K562 (cell line): ENCODE data around the gene APOM. TPM values are rescaled to one million over a fixed set of nuclear protein-coding genes. Genes with fewer than 3 reads are reported as not detected.

ENCODE experiments used
- BMI1 ChIP-seq: fragments of 150-350 bp; IDR thresholded peaks from 2 replicates; pipeline ENCODE4 v1.6.1; 2014; ENCODE audit warnings: low read length
- DLX4 ChIP-seq: fragments of 250-450 bp; sonication (Bioruptor Pico); IDR thresholded peaks from 2 replicates; pipeline ENCODE4 v1.6.1; 2021; ENCODE audit warnings: mild to moderate bottlenecking
- E2F3 ChIP-seq: fragments of 250-450 bp; sonication (Bioruptor Pico); IDR thresholded peaks from 2 replicates; pipeline ENCODE4 v1.4.0; 2020; ENCODE audit warnings: mild to moderate bottlenecking
- E4F1 ChIP-seq: fragments of 250-450 bp; sonication (Bioruptor Pico); IDR thresholded peaks from 2 replicates; pipeline ENCODE4 v1.5.0; 2021; ENCODE audit warnings: mild to moderate bottlenecking, borderline replicate concordance
- ELF2 ChIP-seq: fragments of 250-450 bp; sonication (Bioruptor Pico); IDR thresholded peaks from 2 replicates; pipeline ENCODE4 v1.5.0; 2021; ENCODE audit warnings: mild to moderate bottlenecking
- GTF2E2 ChIP-seq: fragments of 200-800 bp; sonication (Bioruptor generic); IDR thresholded peaks from 2 replicates; pipeline ENCODE4 v1.6.1; 2016; ENCODE audit warnings: missing genetic modification characterization, missing compliant biosample characterization
- JUND ChIP-seq, 2 experiments: IDR thresholded peaks; 2 replicates in 1 of 2; 3 replicates in 1 of 2; pipeline ENCODE4 v1.6.1; 2011; ENCODE audit warnings: borderline replicate concordance in 2 of 2, low read depth in 2 of 2, low read length in 2 of 2, improper control_type of control experiment in 1 of 2, missing biosample characterization in 1 of 2, missing genetic modification characterization in 1 of 2, missing genetic modification reagents in 1 of 2
- MAFF ChIP-seq: IDR thresholded peaks from 2 replicates; pipeline ENCODE4 v1.6.1; 2012; ENCODE audit warnings: low read length, improper control_type of control experiment
- MNT ChIP-seq, 2 experiments: fragments of 450-650 bp; conservative IDR thresholded peaks; 2 replicates each; pipeline ENCODE4 v1.6.1; 2017; ENCODE audit warnings: mild to moderate bottlenecking in 2 of 2, moderate library complexity in 2 of 2
- MXD1 ChIP-seq: fragments of 250-450 bp; sonication (Bioruptor Pico); IDR thresholded peaks from 2 replicates; pipeline ENCODE4 v1.8.0; 2021; ENCODE audit warnings: borderline replicate concordance, mild to moderate bottlenecking, moderate library complexity; ENCODE audit not compliant: poor library complexity, severe bottlenecking
- PHB ChIP-seq: fragments of 250-450 bp; sonication (Bioruptor Pico); IDR thresholded peaks from 2 replicates; pipeline ENCODE4 v1.5.0; 2021
- RBM14 ChIP-seq: fragments of 200-400 bp; formaldehyde crosslinking; IDR thresholded peaks from 2 replicates; pipeline ENCODE4 v1.6.1; 2018; ENCODE audit warnings: low read depth, mild to moderate bottlenecking, low read length, moderate library complexity, borderline replicate concordance; ENCODE audit not compliant: insufficient read depth
- SREBF2 ChIP-seq: sonication (generic); formaldehyde crosslinking; IDR thresholded peaks from 2 replicates; pipeline ENCODE4 v1.4.0; 2020; ENCODE audit warnings: mild to moderate bottlenecking, missing genetic modification reagents
- TSHZ1 ChIP-seq: fragments of 250-450 bp; sonication (Bioruptor Pico); IDR thresholded peaks from 2 replicates; pipeline ENCODE4 v1.4.0; 2020; ENCODE audit warnings: mild to moderate bottlenecking, moderate library complexity
- WHSC1 ChIP-seq: IDR thresholded peaks from one replicate; pipeline ENCODE4 v1.6.1; 2012; ENCODE audit warnings: low read length, control low read depth, inconsistent platforms
- XRCC5 ChIP-seq: fragments of 200-400 bp; formaldehyde crosslinking; IDR thresholded peaks from 2 replicates; pipeline ENCODE4 v1.6.1; 2017; ENCODE audit warnings: low read depth, mild to moderate bottlenecking, low read length
- ZNF282 ChIP-seq: sonication (generic); formaldehyde crosslinking; IDR thresholded peaks from 2 replicates; pipeline ENCODE4 v1.8.1; 2023; ENCODE audit warnings: missing genetic modification reagents
- ZNF347 ChIP-seq: fragments of 450-650 bp; formaldehyde crosslinking; IDR thresholded peaks from 2 replicates; pipeline ENCODE4 v1.4.0; 2020; ENCODE audit warnings: low read depth, mild to moderate bottlenecking, moderate library complexity
- polyA plus RNA-seq, 8 experiments: library from polyadenylated mRNA; depleted of rRNA in 4 of 8; stranded (reverse) in 5 of 8; unstranded in 3 of 8; fragments of >200 nt; fragmentation: Nextera tagmentation in 2 of 8; fragmentation: Illumina TruSeq in 1 of 8; extraction: Ambion mirVana in 2 of 8; extraction: Trizol in 1 of 8; gene quantifications; 2 replicates each; pipeline versions ENCODE4 v1.2.1 to v1.2.3, GENCODE V29; 2011 to 2014; ENCODE audit warnings: inconsistent platforms in 1 of 8, missing spikeins in 1 of 8
- total RNA-seq, 7 experiments: library from RNA; depleted of rRNA in 6 of 7; stranded (reverse); fragments of >200 nt in 6 of 7; fragmentation: Illumina TruSeq in 2 of 7; extraction: Trizol in 2 of 7; gene quantifications; 2 replicates each; pipeline versions ENCODE4 v1.2.1 to v1.2.3, GENCODE V29; 2011 to 2021; ENCODE audit warnings: low replicate concordance in 1 of 7

The APOM gene
- total and polyA plus RNA-seq, 9 of the 15 experiments (the other 6 are each of a cell fraction or from before 2014, with no cell fraction given) = 5.7 to 24.3 (median 10.4) TPM

- TF ChIP-seq XRCC5 (peak; percentile 24), ZNF282 (CRISPR knock-in tag) (no peak), WHSC1 (no peak), SREBF2 (CRISPR knock-in tag) (no peak), ELF2 (CRISPR knock-in tag) (peak; percentile 83), RBM14 (peak; percentile 45; the same call in 1 of the 2 replicates), E4F1 (CRISPR knock-in tag) (no peak), MNT (conservative IDR thresholded peaks at IDR 0.05) (no peak), JUND (IDR thresholded peaks at IDR 0.05; ENCODE audit: borderline replicate concordance, low read depth, low read length) (peak; percentile 80), JUND (tag; IDR thresholded peaks at IDR 0.05; ENCODE audit: borderline replicate concordance, low read depth, low read length) (peak; percentile 19; the same call in 1 of the 3 replicates), BMI1 (0 out of 2 replicates have a peak, but pooled peaks have one; percentile 17), TSHZ1 (peak; percentile 66; the same call in 1 of the 2 replicates), MAFF (no peak; the same call in 1 of the 2 replicates), PHB (CRISPR knock-in tag) (peak; percentile 96), GTF2E2 (tag) (no peak), DLX4 (no peak), ZNF347 (CRISPR knock-in tag) (no peak), MXD1 (CRISPR knock-in tag) (no peak), E2F3 (peak; percentile 64; the same call in 1 of the 2 replicates)
Observed at GRCh38 chr6:31665501-31666336, 10.0 kb downstream of the APOM start, which contains the start of gene CSNK2B (continued).
